Muscle of leg (tissue), 11 donors: ENCODE data around the gene NOPCHAP1. TPM values are rescaled to one million over a fixed set of nuclear protein-coding genes. Genes with fewer than 3 reads are reported as not detected.

Source experiments
- DNase-seq: peaks from one replicate; pipeline ENCODE4 v3.0.0; 2013
- H3K27ac ChIP-seq: one replicate; pipeline ENCODE4 v1.5.1; 2013; ENCODE audit warnings: mild to moderate bottlenecking, low read length, control low read depth
- H3K27me3 ChIP-seq: one replicate; pipeline ENCODE4 v1.6.1; 2013; ENCODE audit warnings: low read length; ENCODE audit not compliant: control insufficient read depth, insufficient read depth
- H3K36me3 ChIP-seq: one replicate; pipeline ENCODE4 v1.6.1; 2013; ENCODE audit warnings: low read length; ENCODE audit not compliant: control insufficient read depth, insufficient read depth
- H3K4me1 ChIP-seq: one replicate; pipeline ENCODE4 v1.6.1; 2013; ENCODE audit warnings: low read length; ENCODE audit not compliant: control insufficient read depth, insufficient read depth
- H3K4me3 ChIP-seq: one replicate; pipeline ENCODE4 v1.5.1; 2013; ENCODE audit warnings: low read length, control low read depth
- H3K9me3 ChIP-seq: replicated peaks from 2 replicates; pipeline ENCODE4 v1.6.1; 2013; ENCODE audit warnings: low read depth, low read length; ENCODE audit not compliant: control insufficient read depth
- WGBS: methylation state at CpG from one replicate; pipeline ENCODE4 v1.1.5; 2013; ENCODE audit warnings: missing lambda C conversion rate; ENCODE audit not compliant: insufficient coverage; 5-methylcytosine and 5-hydroxymethylcytosine counted together
- polyA plus RNA-seq, 8 donors: library from polyadenylated mRNA; unstranded; fragments of 120-200 nt; gene quantifications; one replicate each; pipeline versions ENCODE4 v1.2.1 to v1.2.3, GENCODE V29; 2013; ENCODE audit warnings: inconsistent platforms in 1 of 8, low replicate concordance in 1 of 8; ENCODE audit not compliant: insufficient read length in 8 of 8, insufficient read depth in 1 of 8
- total RNA-seq: library from RNA; stranded (reverse); fragments of 120-200 nt; gene quantifications from one replicate; pipeline ENCODE4 v1.2.4, GENCODE V29; 2013

The NOPCHAP1 gene
- total and polyA plus RNA-seq, 9 donors: 9.6 to 17.6 (median 11.1) TPM

- peaks cover 11% of the 10 kb centered on the region for H3K27me3 ChIP-seq
- DNase-seq: no peak
- no peak overlapping the region for H3K27ac ChIP-seq
- no peaks in the 10 kb centered on the region for H3K36me3 ChIP-seq
- no peaks in the 10 kb centered on the region for H3K4me1 ChIP-seq
- H3K9me3 ChIP-seq: no peaks in the 10 kb centered on the region
- H3K4me3 ChIP-seq: no peak overlapping the region
- WGBS: no CpG with 5 or more reads among the region's 5 CpGs
These were observed 34.2 kb upstream of the NOPCHAP1 start for GRCh38 chr12:104951759-104952509.

GRCh38 chr12:104952816-104953215 lies 33.3 kb upstream of the NOPCHAP1 start:
- Histone ChIP-seq H3K4me1 (no peaks in the 10 kb centered on the region), H3K4me3 (no peak overlapping the region), H3K9me3 (no peaks in the 10 kb centered on the region), H3K27me3 (peaks cover 15% of the 10 kb centered on the region), H3K27ac (no peak overlapping the region), H3K36me3 (no peaks in the 10 kb centered on the region)
- WGBS: no CpG with 5 or more reads among the region's 3 CpGs
- DNase-seq: no peak

- no peak overlapping the region for H3K27ac ChIP-seq
- no peak overlapping the region for H3K4me3 ChIP-seq
- no CpG with 5 or more reads among the region's 2 CpGs for WGBS
These were observed 32.8 kb upstream of the NOPCHAP1 start for GRCh38 chr12:104953323-104953722.

GRCh38 chr12:104955703-104956102 lies 30.4 kb upstream of the NOPCHAP1 start:
- H3K36me3 ChIP-seq: no peaks in the 10 kb centered on the region
- peaks cover 6% of the 10 kb centered on the region for H3K4me1 ChIP-seq
- no peaks in the 10 kb centered on the region for H3K9me3 ChIP-seq
- WGBS: no CpG with 5 or more reads among the region's 2 CpGs
- peaks cover 23% of the 10 kb centered on the region for H3K27me3 ChIP-seq
- no peak for DNase-seq
- H3K27ac ChIP-seq: no peak overlapping the region
- no peak overlapping the region for H3K4me3 ChIP-seq

More at GRCh38 chr12:104953323-104953722, 32.8 kb upstream of the NOPCHAP1 start:
- H3K4me1 ChIP-seq: no peaks in the 10 kb centered on the region
- peaks cover 18% of the 10 kb centered on the region for H3K27me3 ChIP-seq
- no peaks in the 10 kb centered on the region for H3K36me3 ChIP-seq
- DNase-seq: no peak
- H3K9me3 ChIP-seq: no peaks in the 10 kb centered on the region

GRCh38 chr12:104956870-104957718 lies 29.0 kb upstream of the NOPCHAP1 start:
- Histone ChIP-seq H3K27ac (no peak overlapping the region), H3K9me3 (no peaks in the 10 kb centered on the region), H3K4me3 (peak overlapping the region; percentile 27), H3K36me3 (no peaks in the 10 kb centered on the region), H3K4me1 (peaks cover 6% of the 10 kb centered on the region), H3K27me3 (peaks cover 23% of the 10 kb centered on the region)
- DNase-seq: peak; percentile 14
- no CpG with 5 or more reads among the region's 13 CpGs for WGBS

- DNase-seq: no peak
- WGBS: 0% methylated on average over 30 of the region's 31 CpGs
- peaks cover 6% of the 10 kb centered on the region for H3K4me1 ChIP-seq
- peaks cover 23% of the 10 kb centered on the region for H3K27me3 ChIP-seq
- H3K36me3 ChIP-seq: no peaks in the 10 kb centered on the region
- H3K9me3 ChIP-seq: no peaks in the 10 kb centered on the region
- peak overlapping the region; percentile 76 for H3K4me3 ChIP-seq
- no peak overlapping the region for H3K27ac ChIP-seq
These were observed 28.5 kb upstream of the NOPCHAP1 start for GRCh38 chr12:104957719-104958000.

GRCh38 chr12:104958001-104958804 lies 27.9 kb upstream of the NOPCHAP1 start, which contains the start of gene SLC41A2:
Gene SLC41A2, minus strand, starts transcription at chr12:104958290. Its CDS starts 29,763 bp downstream, at chr12:104928527.
- H3K4me3 ChIP-seq: peak within 1 kb of the TSS; percentile 76
- peak within 1 kb of the TSS; percentile 70 for H3K27ac ChIP-seq
- H3K4me1 ChIP-seq: peaks cover 6% of the 10 kb centered on the region
- H3K36me3 ChIP-seq: no peaks in the 10 kb centered on the region
- H3K9me3 ChIP-seq: no peaks in the 10 kb centered on the region
- H3K27me3 ChIP-seq: peaks cover 26% of the 10 kb centered on the region
- peak; percentile 93 for DNase-seq
- WGBS: under 1% methylated on average over 72 of the region's 83 CpGs

- no peak for DNase-seq
- peaks cover 24% of the 10 kb centered on the region for H3K27me3 ChIP-seq
- no peaks in the 10 kb centered on the region for H3K36me3 ChIP-seq
- peaks cover 6% of the 10 kb centered on the region for H3K4me1 ChIP-seq
- no peaks in the 10 kb centered on the region for H3K9me3 ChIP-seq
- H3K4me3 ChIP-seq: peak overlapping the region; percentile 65
- peak overlapping the region; percentile 70 for H3K27ac ChIP-seq
- WGBS: 81% methylated on average over 6 of the region's 14 CpGs
These were observed 27.2 kb upstream of the NOPCHAP1 start for GRCh38 chr12:104958805-104959334.

- Histone ChIP-seq H3K27me3 (peaks cover 24% of the 10 kb centered on the region), H3K36me3 (no peaks in the 10 kb centered on the region), H3K27ac (no peak overlapping the region), H3K4me3 (no peak overlapping the region), H3K4me1 (peaks cover 6% of the 10 kb centered on the region), H3K9me3 (no peaks in the 10 kb centered on the region)
- peak; percentile 79 for DNase-seq
- no CpG with 5 or more reads among the region's 2 CpGs for WGBS
These were observed 26.7 kb upstream of the NOPCHAP1 start for GRCh38 chr12:104959335-104959841.
